ENCODE measurements around the gene NPY2R. TPM values are rescaled to one million over a fixed set of nuclear protein-coding genes. Genes with fewer than 3 reads are reported as not detected.

Gene NPY2R
- total RNA-seq, 1 experiment from 2014 or later = not detected

- no TSS peak for BruUV-seq (replicated peaks)
- H3K9me3 Mint-ChIP-seq (ENCODE audit: unreplicated experiment) = no peaks in the 10 kb centered on the region
- H3K36me3 Mint-ChIP-seq (ENCODE audit: insufficient read depth, unreplicated experiment) = no peaks in the 10 kb centered on the region
- CTCF ChIA-PET = no interaction called here
- Histone ChIP-seq H3K27me3 (replicated peaks; ENCODE audit: control insufficient read depth, insufficient read depth, low read length) (no peaks in the 10 kb centered on the region), H3K4me3 (ENCODE audit: low read depth, low read length) (no peak overlapping the region), H3K9me3 (no peaks in the 10 kb centered on the region), H3K4me1 (no peaks in the 10 kb centered on the region), H3K36me3 (ENCODE audit: control insufficient read depth, insufficient read depth, low read length) (no peaks in the 10 kb centered on the region)
- H3K4me3 Mint-ChIP-seq (ENCODE audit: unreplicated experiment) = no peak overlapping the region
- no peak for TF ChIP-seq CTCF (IDR thresholded peaks at IDR 0.05; ENCODE audit: insufficient read depth in 1 of 2, low read depth in 1 of 2, low read length in 1 of 2, severe bottlenecking in 1 of 2, unreplicated experiment in 1 of 2)
- POLR2A ChIA-PET = no interaction called here
- intact Hi-C loops (cut with micrococcal nuclease; ENCODE audit: unreplicated experiment) = loop anchor here (10.0 kb wide), 1 partner anchor 204 kb away; the partner anchor contains the start of gene MAP9
- no peak overlapping the region for H3K27ac Mint-ChIP-seq (ENCODE audit: unreplicated experiment)
- peaks cover 3% of the 10 kb centered on the region for H3K27me3 Mint-ChIP-seq (ENCODE audit: insufficient read depth, unreplicated experiment)
- DNase-seq = no peak
- no peaks in the 10 kb centered on the region for H3K4me1 Mint-ChIP-seq (ENCODE audit: low read depth, unreplicated experiment)
Measured at GRCh38 chr4:155170569-155170968, 37.9 kb upstream of the NPY2R start.

GRCh38 chr4:155173371-155173770 lies 35.1 kb upstream of the NPY2R start:
- H3K27me3 ChIP-seq (replicated peaks; ENCODE audit: control insufficient read depth, insufficient read depth, low read length) = no peaks in the 10 kb centered on the region
- CTCF ChIA-PET = no interaction called here
- peaks cover 3% of the 10 kb centered on the region for H3K27me3 Mint-ChIP-seq (ENCODE audit: insufficient read depth, unreplicated experiment)

GRCh38 chr4:155174668-155175067 lies 33.8 kb upstream of the NPY2R start:
- no peaks in the 10 kb centered on the region for H3K4me1 Mint-ChIP-seq (ENCODE audit: low read depth, unreplicated experiment)
- Histone ChIP-seq H3K9me3 (no peaks in the 10 kb centered on the region), H3K27me3 (replicated peaks; ENCODE audit: control insufficient read depth, insufficient read depth, low read length) (no peaks in the 10 kb centered on the region), H3K4me3 (ENCODE audit: low read depth, low read length) (no peak overlapping the region), H3K36me3 (ENCODE audit: control insufficient read depth, insufficient read depth, low read length) (no peaks in the 10 kb centered on the region), H3K4me1 (no peaks in the 10 kb centered on the region)
- peaks cover 3% of the 10 kb centered on the region for H3K27me3 Mint-ChIP-seq (ENCODE audit: insufficient read depth, unreplicated experiment)
- H3K4me3 Mint-ChIP-seq (ENCODE audit: unreplicated experiment) = no peak overlapping the region
- BruUV-seq (replicated peaks) = no TSS peak
- no peak overlapping the region for H3K27ac Mint-ChIP-seq (ENCODE audit: unreplicated experiment)
- POLR2A ChIA-PET = no interaction called here
- TF ChIP-seq CTCF (IDR thresholded peaks at IDR 0.05; ENCODE audit: insufficient read depth in 1 of 2, low read depth in 1 of 2, low read length in 1 of 2, severe bottlenecking in 1 of 2, unreplicated experiment in 1 of 2) = no peak
- intact Hi-C loops (cut with micrococcal nuclease; ENCODE audit: unreplicated experiment) = loop anchor here (10.0 kb wide), 1 partner anchor 200 kb away; the partner anchor contains the start of gene MAP9
- H3K36me3 Mint-ChIP-seq (ENCODE audit: insufficient read depth, unreplicated experiment) = no peaks in the 10 kb centered on the region
- H3K9me3 Mint-ChIP-seq (ENCODE audit: unreplicated experiment) = no peaks in the 10 kb centered on the region
- no peak for DNase-seq
- CTCF ChIA-PET = no interaction called here

More at GRCh38 chr4:155173371-155173770, 35.1 kb upstream of the NPY2R start:
- Histone ChIP-seq H3K9me3 (no peaks in the 10 kb centered on the region), H3K4me1 (no peaks in the 10 kb centered on the region), H3K36me3 (ENCODE audit: control insufficient read depth, insufficient read depth, low read length) (no peaks in the 10 kb centered on the region), H3K4me3 (ENCODE audit: low read depth, low read length) (no peak overlapping the region)
- no peak for TF ChIP-seq CTCF (IDR thresholded peaks at IDR 0.05; ENCODE audit: insufficient read depth in 1 of 2, low read depth in 1 of 2, low read length in 1 of 2, severe bottlenecking in 1 of 2, unreplicated experiment in 1 of 2)
- Mint-ChIP-seq H3K36me3 (ENCODE audit: insufficient read depth, unreplicated experiment) (no peaks in the 10 kb centered on the region), H3K9me3 (ENCODE audit: unreplicated experiment) (no peaks in the 10 kb centered on the region), H3K27ac (ENCODE audit: unreplicated experiment) (no peak overlapping the region), H3K4me3 (ENCODE audit: unreplicated experiment) (no peak overlapping the region), H3K4me1 (ENCODE audit: low read depth, unreplicated experiment) (no peaks in the 10 kb centered on the region)
- BruUV-seq (replicated peaks) = no TSS peak
- intact Hi-C loops (cut with micrococcal nuclease; ENCODE audit: unreplicated experiment) = loop anchor here (10.0 kb wide), 1 partner anchor 201 kb away; the partner anchor contains the start of gene MAP9
- POLR2A ChIA-PET = no interaction called here
- DNase-seq = no peak
